H9 (cell line): Measurements from ENCODE around the gene PSMB7. TPM values are rescaled to one million over a fixed set of nuclear protein-coding genes. Genes with fewer than 3 reads are reported as not detected.

Experiments
- DNase-seq: peaks from one replicate; pipeline ENCODE4 v3.0.0-alpha.2; 2017
- H2AFZ ChIP-seq: one replicate; pipeline ENCODE4 v1.6.1; 2013; ENCODE audit warnings: mild to moderate bottlenecking, low read length, control low read depth, moderate library complexity
- H2AK5ac ChIP-seq: 2 replicates; pipeline ENCODE4 v1.6.1; 2013; ENCODE audit warnings: low read length, control low read depth, mixed read lengths; ENCODE audit not compliant: insufficient read length
- H2BK120ac ChIP-seq: one replicate; pipeline ENCODE4 v1.6.1; 2013; ENCODE audit warnings: low read depth, mild to moderate bottlenecking, low read length, control low read depth, inconsistent platforms; ENCODE audit not compliant: poor library complexity, severe bottlenecking
- H2BK12ac ChIP-seq: 2 replicates; pipeline ENCODE4 v1.6.1; 2013; ENCODE audit warnings: low read length, control low read depth, mixed read lengths, low read depth; ENCODE audit not compliant: insufficient read length
- H2BK15ac ChIP-seq: 2 replicates; pipeline ENCODE4 v1.6.1; 2013; ENCODE audit warnings: low read depth, low read length, control low read depth
- H2BK20ac ChIP-seq: one replicate; pipeline ENCODE4 v1.6.1; 2013; ENCODE audit warnings: low read depth, mild to moderate bottlenecking, low read length, control low read depth, inconsistent platforms; ENCODE audit not compliant: poor library complexity, severe bottlenecking
- H2BK5ac ChIP-seq: 2 replicates; pipeline ENCODE4 v1.6.1; 2013; ENCODE audit warnings: low read length, control low read depth, mixed read lengths; ENCODE audit not compliant: insufficient read length
- H3K14ac ChIP-seq: 2 replicates; pipeline ENCODE4 v1.6.1; 2013; ENCODE audit warnings: low read length, control low read depth; ENCODE audit not compliant: insufficient read depth
- H3K18ac ChIP-seq: 2 replicates; pipeline ENCODE4 v1.6.1; 2013; ENCODE audit warnings: low read depth, mild to moderate bottlenecking, mixed read lengths, low read length, control low read depth; ENCODE audit not compliant: insufficient read length
- H3K23ac ChIP-seq: 2 replicates; pipeline ENCODE4 v1.6.1; 2013; ENCODE audit warnings: low read length, control low read depth, mixed read lengths, low read depth; ENCODE audit not compliant: insufficient read length
- H3K23me2 ChIP-seq: 2 replicates; pipeline ENCODE4 v1.6.1; 2013; ENCODE audit warnings: low read depth, mild to moderate bottlenecking, mixed read lengths, low read length, control low read depth; ENCODE audit not compliant: insufficient read length, poor library complexity, severe bottlenecking
- H3K27ac ChIP-seq: 2 replicates; pipeline ENCODE4 v1.5.1; 2013; ENCODE audit warnings: low read length, control low read depth, mixed read lengths, low read depth; ENCODE audit not compliant: insufficient read length
- H3K27me3 ChIP-seq: 2 replicates; pipeline ENCODE4 v1.6.1; 2013; ENCODE audit warnings: low read length, control low read depth, inconsistent platforms; ENCODE audit not compliant: insufficient read depth
- H3K4ac ChIP-seq: 2 replicates; pipeline ENCODE4 v1.6.1; 2013; ENCODE audit warnings: low read depth, mild to moderate bottlenecking, control low read depth, inconsistent platforms, low read length, moderate library complexity
- H3K4me1 ChIP-seq: 2 replicates; pipeline ENCODE4 v1.6.1; 2013; ENCODE audit warnings: low read length, control low read depth, inconsistent platforms; ENCODE audit not compliant: insufficient read depth
- H3K4me2 ChIP-seq: 2 replicates; pipeline ENCODE4 v1.6.1; 2013; ENCODE audit warnings: low read length, control low read depth, mixed read lengths; ENCODE audit not compliant: insufficient read length, insufficient read depth
- H3K56ac ChIP-seq: 2 replicates; pipeline ENCODE4 v1.6.1; 2013; ENCODE audit warnings: low read depth, mild to moderate bottlenecking, mixed read lengths, low read length, control low read depth; ENCODE audit not compliant: insufficient read length
- H3K79me1 ChIP-seq: 2 replicates; pipeline ENCODE4 v1.6.1; 2013; ENCODE audit warnings: low read depth, mild to moderate bottlenecking, moderate library complexity, low read length, control low read depth, inconsistent platforms; ENCODE audit not compliant: insufficient read depth, poor library complexity, severe bottlenecking
- H3K79me2 ChIP-seq: 2 replicates; pipeline ENCODE4 v1.6.1; 2013; ENCODE audit warnings: low read length, control low read depth, inconsistent platforms; ENCODE audit not compliant: insufficient read depth
- H3K9ac ChIP-seq: 2 replicates; pipeline ENCODE4 v1.6.1; 2013; ENCODE audit warnings: low read length, control low read depth, mixed read lengths; ENCODE audit not compliant: insufficient read length; ENCODE audit errors: extremely low read depth
- H3K9me3 ChIP-seq: one replicate; pipeline ENCODE4 v1.6.1; 2013; ENCODE audit warnings: low read depth, low read length, inconsistent platforms; ENCODE audit not compliant: control insufficient read depth
- H3T11ph ChIP-seq: one replicate; pipeline ENCODE4 v1.6.1; 2013; ENCODE audit warnings: mild to moderate bottlenecking, low read length, control low read depth, inconsistent platforms
- H4K20me1 ChIP-seq: one replicate; pipeline ENCODE4 v1.6.1; 2013; ENCODE audit not compliant: control insufficient read depth, insufficient read length, insufficient read depth
- H4K5ac ChIP-seq: 2 replicates; pipeline ENCODE4 v1.6.1; 2013; ENCODE audit warnings: low read depth, mild to moderate bottlenecking, mixed read lengths, low read length, control low read depth; ENCODE audit not compliant: insufficient read length
- H4K8ac ChIP-seq: replicated peaks from 2 replicates; pipeline ENCODE4 v1.6.1; 2013; ENCODE audit warnings: low read length, control low read depth, mixed read lengths, low read depth; ENCODE audit not compliant: insufficient read length
- H4K91ac ChIP-seq: 2 replicates; pipeline ENCODE4 v1.6.1; 2013; ENCODE audit warnings: low read depth, mild to moderate bottlenecking, moderate library complexity, mixed read lengths, low read length, control low read depth; ENCODE audit not compliant: insufficient read length
- H3K27ac Mint-ChIP-seq, 3 experiments: 2 replicates in 2 of 3; 3 replicates in 1 of 3; pipeline ENCODE4 v1.8.0; 2020 to 2021; ENCODE audit warnings: mixed read lengths in 3 of 3, mild to moderate bottlenecking in 1 of 3, moderate library complexity in 1 of 3
- H3K27me3 Mint-ChIP-seq: 2 replicates; pipeline ENCODE4 v1.8.0; 2021; ENCODE audit warnings: low read depth, mild to moderate bottlenecking, moderate library complexity, mixed read lengths
- H3K36me3 Mint-ChIP-seq, 3 experiments: 2 replicates in 2 of 3; 3 replicates in 1 of 3; pipeline ENCODE4 v1.8.0; 2020 to 2021; ENCODE audit warnings: low read depth in 3 of 3, mixed read lengths in 3 of 3; ENCODE audit not compliant: insufficient read depth in 1 of 3
- H3K4me1 Mint-ChIP-seq, 2 experiments: 2 replicates each; pipeline ENCODE4 v1.8.0; 2020; ENCODE audit warnings: mixed read lengths in 2 of 2
- H3K4me3 Mint-ChIP-seq, 2 experiments: 2 replicates in 1 of 2; 3 replicates in 1 of 2; pipeline ENCODE4 v1.8.0; 2020 to 2021; ENCODE audit warnings: mild to moderate bottlenecking in 2 of 2, mixed read lengths in 2 of 2, moderate library complexity in 1 of 2
- H3K9me3 Mint-ChIP-seq, 2 experiments: 2 replicates in 1 of 2; 3 replicates in 1 of 2; pipeline ENCODE4 v1.8.0; 2020; ENCODE audit warnings: mild to moderate bottlenecking in 2 of 2, mixed read lengths in 2 of 2, moderate library complexity in 1 of 2
- WGBS: extraction: QIAGEN DNeasy Blood & Tissue Kit; methylation state at CpG from one replicate; pipeline ENCODE4 v1.1.7; 2013; ENCODE audit warnings: missing lambda C conversion rate, low lambda C conversion rate, mixed read lengths; ENCODE audit not compliant: insufficient read length; ENCODE audit errors: extremely low coverage; 5-methylcytosine and 5-hydroxymethylcytosine counted together
- total RNA-seq: library from RNA; stranded (reverse); gene quantifications from 2 replicates; pipeline ENCODE4 v1.2.1, GENCODE V29; 2021
- TF ChIP-seq, protein P1 (sequence below): fragments of 200-600 bp; sonication (generic); conservative IDR thresholded peaks from 3 replicates; pipeline ENCODE4 v1.8.0; 2021; ENCODE audit warnings: antibody characterized with exemption, mild to moderate bottlenecking

Gene PSMB7
- total RNA-seq, 1 experiment from 2014 or later, result 209 TPM

GRCh38 chr9:124392254-124392870, 22.9 kb downstream of the PSMB7 start:
- H3K4me2 ChIP-seq, result no peak overlapping the region
- no peaks in the 10 kb centered on the region for H3K23me2 ChIP-seq
- peaks cover 0 to 6% (median 5%) of the 10 kb centered on the region in 3 experiments; a peak in 4 of 7 replicates for H3K36me3 Mint-ChIP-seq
- no peak overlapping the region for H3K56ac ChIP-seq
- DNase-seq, result no peak
- H4K8ac ChIP-seq, result no peak overlapping the region
- H2BK120ac ChIP-seq, result no peak overlapping the region
- H3K79me2 ChIP-seq, result peaks cover 21% of the 10 kb centered on the region; the same call in 1 of the 2 replicates
- no peaks in the 10 kb centered on the region for H4K20me1 ChIP-seq
- H2BK12ac ChIP-seq, result no peak overlapping the region
- peaks cover 4% of the 10 kb centered on the region; the same call in 1 of the 2 replicates for H3K4me1 ChIP-seq
- H3T11ph ChIP-seq, result no peak overlapping the region
- H3K27me3 ChIP-seq, result no peaks in the 10 kb centered on the region
- no peak overlapping the region for H2BK5ac ChIP-seq
- H3K9ac ChIP-seq, result no peak overlapping the region
- no peak overlapping the region for H3K14ac ChIP-seq
- peaks cover 37 to 45% of the 10 kb centered on the region in 2 experiments for H3K4me1 Mint-ChIP-seq
- no peak overlapping the region for H2AK5ac ChIP-seq
- H3K79me1 ChIP-seq, result peaks cover 6% of the 10 kb centered on the region
- no peaks in the 10 kb centered on the region for H3K27me3 Mint-ChIP-seq
- H2BK20ac ChIP-seq, result no peak overlapping the region
- no peak overlapping the region for H3K23ac ChIP-seq
- no CpG with 5 or more reads among the region's 12 CpGs for WGBS
- H2AFZ ChIP-seq, result no peak overlapping the region
- H3K27ac Mint-ChIP-seq, result peak overlapping the region; percentile 37 to 57 (median 52); a peak in 5 of 7 replicates
- H3K4ac ChIP-seq, result no peak overlapping the region
- no peak overlapping the region for H4K5ac ChIP-seq
- no peak overlapping the region for H4K91ac ChIP-seq
- H3K9me3 Mint-ChIP-seq, result no peaks in the 10 kb centered on the region
- TF ChIP-seq, protein P1, sequence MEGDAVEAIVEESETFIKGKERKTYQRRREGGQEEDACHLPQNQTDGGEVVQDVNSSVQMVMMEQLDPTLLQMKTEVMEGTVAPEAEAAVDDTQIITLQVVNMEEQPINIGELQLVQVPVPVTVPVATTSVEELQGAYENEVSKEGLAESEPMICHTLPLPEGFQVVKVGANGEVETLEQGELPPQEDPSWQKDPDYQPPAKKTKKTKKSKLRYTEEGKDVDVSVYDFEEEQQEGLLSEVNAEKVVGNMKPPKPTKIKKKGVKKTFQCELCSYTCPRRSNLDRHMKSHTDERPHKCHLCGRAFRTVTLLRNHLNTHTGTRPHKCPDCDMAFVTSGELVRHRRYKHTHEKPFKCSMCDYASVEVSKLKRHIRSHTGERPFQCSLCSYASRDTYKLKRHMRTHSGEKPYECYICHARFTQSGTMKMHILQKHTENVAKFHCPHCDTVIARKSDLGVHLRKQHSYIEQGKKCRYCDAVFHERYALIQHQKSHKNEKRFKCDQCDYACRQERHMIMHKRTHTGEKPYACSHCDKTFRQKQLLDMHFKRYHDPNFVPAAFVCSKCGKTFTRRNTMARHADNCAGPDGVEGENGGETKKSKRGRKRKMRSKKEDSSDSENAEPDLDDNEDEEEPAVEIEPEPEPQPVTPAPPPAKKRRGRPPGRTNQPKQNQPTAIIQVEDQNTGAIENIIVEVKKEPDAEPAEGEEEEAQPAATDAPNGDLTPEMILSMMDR, result no peak
- H2BK15ac ChIP-seq, result no peak overlapping the region
- no peaks in the 10 kb centered on the region for H3K9me3 ChIP-seq
- H3K4me3 Mint-ChIP-seq, result no peak overlapping the region; a peak in 1 of 5 replicates
- H3K18ac ChIP-seq, result no peak overlapping the region
- H3K27ac ChIP-seq, result no peak overlapping the region
